Measurements from ENCODE around the gene SH2D6.

SH2D6 gene

GRCh38 chr2:85397925-85398331 lies 20.6 kb upstream of the SH2D6 start:
- DNase-seq (ENCODE audit: insufficient read length, low spot score): no peak
- FAIRE-seq: no peak
- no peak for TF ChIP-seq CTCF (IDR thresholded peaks at IDR 0.05; ENCODE audit: insufficient read depth, missing control alignments)

DNA sequence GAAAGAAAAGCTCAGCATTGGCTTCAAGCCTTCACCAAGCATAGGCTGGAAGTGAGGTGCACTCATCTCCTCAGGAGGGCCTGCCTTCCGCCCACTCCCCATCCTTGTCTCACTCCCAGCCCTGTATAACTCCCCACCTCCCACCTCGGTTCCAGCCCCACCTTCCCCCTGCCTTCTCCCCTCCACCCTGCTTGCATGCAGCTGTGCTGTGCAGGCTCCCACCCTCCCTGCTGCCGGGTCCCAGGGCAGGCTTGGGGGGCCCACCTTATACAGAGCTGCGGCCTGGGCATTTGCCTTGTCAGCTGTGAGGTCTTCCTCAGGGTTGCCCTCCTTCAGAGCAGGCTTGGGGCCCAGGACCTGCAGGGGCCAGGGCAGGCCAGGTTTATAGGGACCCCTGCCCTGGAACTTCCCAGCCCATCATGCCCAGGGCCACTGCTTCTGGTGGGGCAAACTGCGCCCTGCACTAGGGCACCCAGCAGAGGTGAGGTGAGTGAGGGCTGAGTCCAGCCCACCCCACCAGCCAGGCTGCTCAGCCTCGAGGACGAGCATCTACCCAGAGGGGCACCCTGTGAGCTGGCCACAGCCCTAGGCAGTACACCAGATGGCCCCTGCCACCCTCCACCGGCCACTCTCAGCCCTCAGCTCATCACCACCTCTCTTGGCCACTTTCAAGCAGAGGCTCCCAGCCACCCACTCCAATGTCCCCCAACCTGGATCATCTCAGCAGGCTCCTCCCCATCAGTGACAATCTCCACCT lies 19.9 kb upstream of the SH2D6 start:
- no peak for TF ChIP-seq CTCF (IDR thresholded peaks at IDR 0.05; ENCODE audit: insufficient read depth, missing control alignments)
- no peak for FAIRE-seq
- DNase-seq (ENCODE audit: insufficient read length, low spot score): no peak

DNA sequence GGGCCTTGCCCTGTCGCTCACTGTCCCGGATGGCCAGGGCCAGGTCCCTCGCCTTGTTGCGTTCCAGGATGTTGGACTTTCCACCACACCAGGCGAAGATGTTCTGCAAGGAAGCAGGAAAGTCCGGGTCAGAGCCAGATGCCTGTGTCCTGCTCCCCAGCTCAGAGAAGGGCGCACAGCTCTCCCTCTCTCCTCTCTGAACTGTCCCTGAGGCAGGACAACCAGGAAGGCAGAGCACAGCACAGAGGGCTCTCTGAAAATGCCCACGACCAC lies 19.4 kb upstream of the SH2D6 start:
- FAIRE-seq (no peak), DNase-seq (ENCODE audit: insufficient read length, low spot score) (no peak)
- TF ChIP-seq CTCF (IDR thresholded peaks at IDR 0.05; ENCODE audit: insufficient read depth, missing control alignments): no peak

- FAIRE-seq: no peak
- no peak for TF ChIP-seq CTCF (IDR thresholded peaks at IDR 0.05; ENCODE audit: insufficient read depth, missing control alignments)
- no peak for DNase-seq (ENCODE audit: insufficient read length, low spot score)
Observed at GRCh38 chr2:85400023-85400422, 18.5 kb upstream of the SH2D6 start.

- no peak for DNase-seq (ENCODE audit: insufficient read length, low spot score)
- FAIRE-seq: no peak
- no peak for TF ChIP-seq CTCF (IDR thresholded peaks at IDR 0.05; ENCODE audit: insufficient read depth, missing control alignments)
Observed at GRCh38 chr2:85400541-85401463, 17.7 kb upstream of the SH2D6 start.

DNA sequence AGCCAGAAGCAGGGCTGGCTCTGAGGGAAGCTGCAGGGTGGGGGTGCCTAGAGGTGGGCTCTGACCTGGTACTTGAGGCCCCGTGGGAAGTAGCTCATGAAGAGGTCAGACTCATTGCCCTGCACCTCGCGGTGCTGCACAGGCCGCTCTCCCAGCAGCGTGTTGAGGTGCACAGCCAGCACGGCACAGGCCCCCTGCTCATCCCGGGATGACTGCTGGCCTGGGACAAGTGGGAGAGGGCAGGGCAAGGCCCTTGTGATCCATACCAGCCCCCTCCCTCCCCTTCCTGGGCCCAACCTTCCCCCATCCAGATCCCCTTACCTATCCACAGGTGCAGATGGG lies 17.1 kb upstream of the SH2D6 start:
- FAIRE-seq: no peak
- no peak for DNase-seq (ENCODE audit: insufficient read length, low spot score)
- no peak for TF ChIP-seq CTCF (IDR thresholded peaks at IDR 0.05; ENCODE audit: insufficient read depth, missing control alignments)

GRCh38 chr2:85401844-85402243 lies 16.7 kb upstream of the SH2D6 start:
- TF ChIP-seq CTCF (IDR thresholded peaks at IDR 0.05; ENCODE audit: insufficient read depth, missing control alignments): no peak
- FAIRE-seq: no peak

More at GRCh38 chr2:85401844-85402243, 16.7 kb upstream of the SH2D6 start:
- DNase-seq (ENCODE audit: insufficient read length, low spot score): no peak
